Measurements from ENCODE around the gene LIG1.

Gene LIG1

GRCh38 chr19:48183356-48183755, 13.2 kb upstream of the LIG1 start:
- Histone ChIP-seq H3K4me3 (ENCODE audit: low read depth in 1 of 5, low read length in 5 of 5) (no peak overlapping the region), H3K4me1 (ENCODE audit: control insufficient read depth in 5 of 5, insufficient read depth in 5 of 5, low read length in 5 of 5) (peaks cover 0 to 2% (median 0%) of the 10 kb centered on the region in 5 donors), H3K27ac (ENCODE audit: low read depth, low read length) (no peak overlapping the region), H3K27me3 (ENCODE audit: control insufficient read depth in 5 of 5, insufficient read depth in 4 of 5, low read length in 5 of 5) (no peaks in the 10 kb centered on the region), H3K9me3 (ENCODE audit: control insufficient read depth in 5 of 5, low read length in 5 of 5) (peaks cover 0 to 14% (median 12%) of the 10 kb centered on the region in 5 donors), H3K9ac (ENCODE audit: low read length in 5 of 5) (no peak overlapping the region), H3K36me3 (ENCODE audit: control insufficient read depth in 5 of 5, insufficient read depth in 5 of 5, low read length in 5 of 5) (peaks cover 0 to 12% (median 4%) of the 10 kb centered on the region in 5 donors)

GRCh38 chr19:48182434-48182833, 12.3 kb upstream of the LIG1 start:
- Histone ChIP-seq H3K4me3 (ENCODE audit: low read depth in 1 of 5, low read length in 5 of 5) (no peak overlapping the region), H3K27me3 (ENCODE audit: control insufficient read depth in 5 of 5, insufficient read depth in 4 of 5, low read length in 5 of 5) (no peaks in the 10 kb centered on the region), H3K9me3 (ENCODE audit: control insufficient read depth in 5 of 5, low read length in 5 of 5) (peaks cover 0 to 14% (median 12%) of the 10 kb centered on the region in 5 donors), H3K9ac (ENCODE audit: low read length in 5 of 5) (no peak overlapping the region), H3K4me1 (ENCODE audit: control insufficient read depth in 5 of 5, insufficient read depth in 5 of 5, low read length in 5 of 5) (peaks cover 0 to 5% (median 0%) of the 10 kb centered on the region in 5 donors), H3K27ac (ENCODE audit: low read depth, low read length) (no peak overlapping the region), H3K36me3 (ENCODE audit: control insufficient read depth in 5 of 5, insufficient read depth in 5 of 5, low read length in 5 of 5) (peaks cover 0 to 6% (median 4%) of the 10 kb centered on the region in 5 donors)

- H3K27me3 ChIP-seq (ENCODE audit: control insufficient read depth in 5 of 5, insufficient read depth in 4 of 5, low read length in 5 of 5): no peaks in the 10 kb centered on the region
- H3K4me1 ChIP-seq (ENCODE audit: control insufficient read depth in 5 of 5, insufficient read depth in 5 of 5, low read length in 5 of 5): peaks cover 0 to 5% (median 0%) of the 10 kb centered on the region in 5 donors
- H3K4me3 ChIP-seq (ENCODE audit: low read depth in 1 of 5, low read length in 5 of 5): no peak overlapping the region
- no peak overlapping the region for H3K27ac ChIP-seq (ENCODE audit: low read depth, low read length)
- H3K9me3 ChIP-seq (ENCODE audit: control insufficient read depth in 5 of 5, low read length in 5 of 5): peaks cover 0 to 14% (median 12%) of the 10 kb centered on the region in 5 donors
- H3K36me3 ChIP-seq (ENCODE audit: control insufficient read depth in 5 of 5, insufficient read depth in 5 of 5, low read length in 5 of 5): peaks cover 0 to 6% (median 4%) of the 10 kb centered on the region in 5 donors
- H3K9ac ChIP-seq (ENCODE audit: low read length in 5 of 5): no peak overlapping the region
Observed at GRCh38 chr19:48181505-48181904, 11.4 kb upstream of the LIG1 start.

GRCh38 chr19:48176226-48176625, 6.1 kb upstream of the LIG1 start:
- peaks cover 3 to 27% (median 19%) of the 10 kb centered on the region in 5 donors for H3K36me3 ChIP-seq (ENCODE audit: control insufficient read depth in 5 of 5, insufficient read depth in 5 of 5, low read length in 5 of 5)
- H3K9ac ChIP-seq (ENCODE audit: low read length in 5 of 5): no peak overlapping the region
- no peak overlapping the region for H3K27ac ChIP-seq (ENCODE audit: low read depth, low read length)
- H3K4me3 ChIP-seq (ENCODE audit: low read depth in 1 of 5, low read length in 5 of 5): no peak overlapping the region
- H3K9me3 ChIP-seq (ENCODE audit: control insufficient read depth in 5 of 5, low read length in 5 of 5): peaks cover 0 to 3% (median 3%) of the 10 kb centered on the region in 5 donors
- H3K4me1 ChIP-seq (ENCODE audit: control insufficient read depth in 5 of 5, insufficient read depth in 5 of 5, low read length in 5 of 5): peaks cover 0 to 10% (median 4%) of the 10 kb centered on the region in 5 donors
- H3K27me3 ChIP-seq (ENCODE audit: control insufficient read depth in 5 of 5, insufficient read depth in 4 of 5, low read length in 5 of 5): no peaks in the 10 kb centered on the region

GRCh38 chr19:48175578-48175977, 5.4 kb upstream of the LIG1 start:
- Histone ChIP-seq H3K36me3 (ENCODE audit: control insufficient read depth in 5 of 5, insufficient read depth in 5 of 5, low read length in 5 of 5) (peaks cover 3 to 27% (median 19%) of the 10 kb centered on the region in 5 donors), H3K27me3 (ENCODE audit: control insufficient read depth in 5 of 5, insufficient read depth in 4 of 5, low read length in 5 of 5) (no peaks in the 10 kb centered on the region), H3K9ac (ENCODE audit: low read length in 5 of 5) (no peak overlapping the region), H3K4me1 (ENCODE audit: control insufficient read depth in 5 of 5, insufficient read depth in 5 of 5, low read length in 5 of 5) (peaks cover 4 to 16% (median 10%) of the 10 kb centered on the region in 5 donors), H3K9me3 (ENCODE audit: control insufficient read depth in 5 of 5, low read length in 5 of 5) (no peaks in the 10 kb centered on the region), H3K4me3 (ENCODE audit: low read depth in 1 of 5, low read length in 5 of 5) (no peak overlapping the region), H3K27ac (ENCODE audit: low read depth, low read length) (no peak overlapping the region)

GRCh38 chr19:48174445-48175030, 4.4 kb upstream of the LIG1 start:
- peaks cover 3 to 27% (median 19%) of the 10 kb centered on the region in 5 donors for H3K36me3 ChIP-seq (ENCODE audit: control insufficient read depth in 5 of 5, insufficient read depth in 5 of 5, low read length in 5 of 5)
- H3K27me3 ChIP-seq (ENCODE audit: control insufficient read depth in 5 of 5, insufficient read depth in 4 of 5, low read length in 5 of 5): no peaks in the 10 kb centered on the region
- peaks cover 4 to 20% (median 11%) of the 10 kb centered on the region in 5 donors for H3K4me1 ChIP-seq (ENCODE audit: control insufficient read depth in 5 of 5, insufficient read depth in 5 of 5, low read length in 5 of 5)
- no peaks in the 10 kb centered on the region for H3K9me3 ChIP-seq (ENCODE audit: control insufficient read depth in 5 of 5, low read length in 5 of 5)
- H3K27ac ChIP-seq (ENCODE audit: low read depth, low read length): no peak overlapping the region
- no peak overlapping the region for H3K9ac ChIP-seq (ENCODE audit: low read length in 5 of 5)
- no peak overlapping the region for H3K4me3 ChIP-seq (ENCODE audit: low read depth in 1 of 5, low read length in 5 of 5)

- H3K4me3 ChIP-seq (ENCODE audit: low read depth in 1 of 5, low read length in 5 of 5): peak overlapping the region in 1 of 5 donors; percentile 82
- H3K27me3 ChIP-seq (ENCODE audit: control insufficient read depth in 5 of 5, insufficient read depth in 4 of 5, low read length in 5 of 5): no peaks in the 10 kb centered on the region
- H3K36me3 ChIP-seq (ENCODE audit: control insufficient read depth in 5 of 5, insufficient read depth in 5 of 5, low read length in 5 of 5): peaks cover 3 to 27% (median 19%) of the 10 kb centered on the region in 5 donors
- no peak overlapping the region for H3K27ac ChIP-seq (ENCODE audit: low read depth, low read length)
- no peaks in the 10 kb centered on the region for H3K9me3 ChIP-seq (ENCODE audit: control insufficient read depth in 5 of 5, low read length in 5 of 5)
- H3K9ac ChIP-seq (ENCODE audit: low read length in 5 of 5): peak overlapping the region in 1 of 5 donors; percentile 93
- H3K4me1 ChIP-seq (ENCODE audit: control insufficient read depth in 5 of 5, insufficient read depth in 5 of 5, low read length in 5 of 5): peaks cover 4 to 14% (median 12%) of the 10 kb centered on the region in 5 donors
Observed at GRCh38 chr19:48171710-48172109, 1.6 kb upstream of the LIG1 start.

GRCh38 chr19:48170817-48171347, 738 bp upstream of the LIG1 start:
- Histone ChIP-seq H3K4me3 (ENCODE audit: low read depth in 1 of 5, low read length in 5 of 5) (peak overlapping the region; percentile 82 to 95 (median 93)), H3K27me3 (ENCODE audit: control insufficient read depth in 5 of 5, insufficient read depth in 4 of 5, low read length in 5 of 5) (no peaks in the 10 kb centered on the region), H3K36me3 (ENCODE audit: control insufficient read depth in 5 of 5, insufficient read depth in 5 of 5, low read length in 5 of 5) (peaks cover 3 to 27% (median 19%) of the 10 kb centered on the region in 5 donors), H3K4me1 (ENCODE audit: control insufficient read depth in 5 of 5, insufficient read depth in 5 of 5, low read length in 5 of 5) (peaks cover 4 to 14% (median 12%) of the 10 kb centered on the region in 5 donors), H3K27ac (ENCODE audit: low read depth, low read length) (peak overlapping the region; percentile 37), H3K9ac (ENCODE audit: low read length in 5 of 5) (peak overlapping the region in 4 of 5 donors; percentile 81 to 93 (median 84)), H3K9me3 (ENCODE audit: control insufficient read depth in 5 of 5, low read length in 5 of 5) (no peaks in the 10 kb centered on the region)

GRCh38 chr19:48169578-48169938, 586 bp downstream of the LIG1 start:
- Histone ChIP-seq H3K36me3 (ENCODE audit: control insufficient read depth in 5 of 5, insufficient read depth in 5 of 5, low read length in 5 of 5) (peaks cover 2 to 16% (median 14%) of the 10 kb centered on the region in 5 donors), H3K4me3 (ENCODE audit: low read depth in 1 of 5, low read length in 5 of 5) (peak overlapping the region; percentile 44 to 95 (median 88)), H3K9me3 (ENCODE audit: control insufficient read depth in 5 of 5, low read length in 5 of 5) (no peaks in the 10 kb centered on the region), H3K27me3 (ENCODE audit: control insufficient read depth in 5 of 5, insufficient read depth in 4 of 5, low read length in 5 of 5) (no peaks in the 10 kb centered on the region), H3K27ac (ENCODE audit: low read depth, low read length) (no peak overlapping the region), H3K9ac (ENCODE audit: low read length in 5 of 5) (peak overlapping the region in 1 of 5 donors; percentile 82), H3K4me1 (ENCODE audit: control insufficient read depth in 5 of 5, insufficient read depth in 5 of 5, low read length in 5 of 5) (peaks cover 4 to 14% (median 12%) of the 10 kb centered on the region in 5 donors)

GRCh38 chr19:48168689-48169088, 1.5 kb downstream of the LIG1 start:
- Histone ChIP-seq H3K36me3 (ENCODE audit: control insufficient read depth in 5 of 5, insufficient read depth in 5 of 5, low read length in 5 of 5) (peaks cover 0 to 8% (median 5%) of the 10 kb centered on the region in 5 donors), H3K4me1 (ENCODE audit: control insufficient read depth in 5 of 5, insufficient read depth in 5 of 5, low read length in 5 of 5) (peaks cover 4 to 14% (median 12%) of the 10 kb centered on the region in 5 donors), H3K27me3 (ENCODE audit: control insufficient read depth in 5 of 5, insufficient read depth in 4 of 5, low read length in 5 of 5) (no peaks in the 10 kb centered on the region), H3K9ac (ENCODE audit: low read length in 5 of 5) (no peak overlapping the region), H3K4me3 (ENCODE audit: low read depth in 1 of 5, low read length in 5 of 5) (no peak overlapping the region), H3K27ac (ENCODE audit: low read depth, low read length) (no peak overlapping the region), H3K9me3 (ENCODE audit: control insufficient read depth in 5 of 5, low read length in 5 of 5) (no peaks in the 10 kb centered on the region)
